ENCODE data around the gene CHST15.

CHST15 gene

GRCh38 chr10:124032971-124033886 lies 60.2 kb downstream of the CHST15 start:
- TF ChIP-seq EZH2phosphoT487 (IDR thresholded peaks at IDR 0.05; ENCODE audit: borderline replicate concordance, low read length) (no peak), CTCF (IDR thresholded peaks at IDR 0.05; ENCODE audit: low read depth, low read length, poor library complexity, severe bottlenecking) (no peak)
- H3K4me3 ChIP-seq (ENCODE audit: low read length), result no peak overlapping the region
- H3K36me3 ChIP-seq (ENCODE audit: control insufficient read depth, low read length), result peaks cover 63% of the 10 kb centered on the region
- H3K4me1 ChIP-seq (ENCODE audit: control insufficient read depth, low read length), result peaks cover 31% of the 10 kb centered on the region
- H3K27me3 ChIP-seq (ENCODE audit: control insufficient read depth, low read length), result no peaks in the 10 kb centered on the region
- peaks cover 3% of the 10 kb centered on the region; the same call in 1 of the 2 replicates for H3F3A ChIP-seq (ENCODE audit: control insufficient read depth, insufficient read depth)
- no peak overlapping the region for H3K4me2 ChIP-seq (ENCODE audit: low read length)
- H3K27ac ChIP-seq (ENCODE audit: low read depth, low read length), result no peak overlapping the region
- H3K79me2 ChIP-seq (ENCODE audit: control insufficient read depth, low read length), result no peaks in the 10 kb centered on the region
- no peaks in the 10 kb centered on the region for H3K9me2 ChIP-seq (replicated peaks; ENCODE audit: control insufficient read depth, low read length)
- no peaks in the 10 kb centered on the region for H3K9me3 ChIP-seq (ENCODE audit: control insufficient read depth, insufficient read depth, low read length)
- no peaks in the 10 kb centered on the region for H4K20me1 ChIP-seq (ENCODE audit: control insufficient read depth, insufficient read depth, low read depth, low read length)

GRCh38 chr10:124032087-124032935 lies 61.1 kb downstream of the CHST15 start:
- Histone ChIP-seq H3F3A (ENCODE audit: control insufficient read depth, insufficient read depth) (peaks cover 3% of the 10 kb centered on the region; the same call in 1 of the 2 replicates), H3K9me3 (ENCODE audit: control insufficient read depth, insufficient read depth, low read length) (no peaks in the 10 kb centered on the region), H3K27ac (ENCODE audit: low read depth, low read length) (no peak overlapping the region), H4K20me1 (ENCODE audit: control insufficient read depth, insufficient read depth, low read depth, low read length) (no peaks in the 10 kb centered on the region), H3K27me3 (ENCODE audit: control insufficient read depth, low read length) (no peaks in the 10 kb centered on the region), H3K9me2 (replicated peaks; ENCODE audit: control insufficient read depth, low read length) (no peaks in the 10 kb centered on the region), H3K4me3 (ENCODE audit: low read length) (no peak overlapping the region), H3K36me3 (ENCODE audit: control insufficient read depth, low read length) (peaks cover 61% of the 10 kb centered on the region), H3K4me1 (ENCODE audit: control insufficient read depth, low read length) (peaks cover 27% of the 10 kb centered on the region), H3K4me2 (ENCODE audit: low read length) (no peak overlapping the region), H3K79me2 (ENCODE audit: control insufficient read depth, low read length) (no peaks in the 10 kb centered on the region)
- TF ChIP-seq EZH2phosphoT487 (IDR thresholded peaks at IDR 0.05; ENCODE audit: borderline replicate concordance, low read length), result no peak
- no peak for TF ChIP-seq CTCF (IDR thresholded peaks at IDR 0.05; ENCODE audit: low read depth, low read length, poor library complexity, severe bottlenecking)

- no peaks in the 10 kb centered on the region for H3K79me2 ChIP-seq (ENCODE audit: control insufficient read depth, low read length)
- no peaks in the 10 kb centered on the region for H3K27me3 ChIP-seq (ENCODE audit: control insufficient read depth, low read length)
- no peak overlapping the region for H3K4me3 ChIP-seq (ENCODE audit: low read length)
- no peak overlapping the region for H3K4me2 ChIP-seq (ENCODE audit: low read length)
- TF ChIP-seq CTCF (IDR thresholded peaks at IDR 0.05; ENCODE audit: low read depth, low read length, poor library complexity, severe bottlenecking) (no peak), EZH2phosphoT487 (IDR thresholded peaks at IDR 0.05; ENCODE audit: borderline replicate concordance, low read length) (no peak)
- peaks cover 2% of the 10 kb centered on the region; the same call in 1 of the 2 replicates for H3F3A ChIP-seq (ENCODE audit: control insufficient read depth, insufficient read depth)
- H3K27ac ChIP-seq (ENCODE audit: low read depth, low read length), result no peak overlapping the region
- no peaks in the 10 kb centered on the region for H3K9me3 ChIP-seq (ENCODE audit: control insufficient read depth, insufficient read depth, low read length)
- H3K9me2 ChIP-seq (replicated peaks; ENCODE audit: control insufficient read depth, low read length), result no peaks in the 10 kb centered on the region
- peaks cover 49% of the 10 kb centered on the region for H3K36me3 ChIP-seq (ENCODE audit: control insufficient read depth, low read length)
- H3K4me1 ChIP-seq (ENCODE audit: control insufficient read depth, low read length), result peaks cover 10% of the 10 kb centered on the region
- no peaks in the 10 kb centered on the region for H4K20me1 ChIP-seq (ENCODE audit: control insufficient read depth, insufficient read depth, low read depth, low read length)
These were observed 62.8 kb downstream of the CHST15 start for GRCh38 chr10:124030492-124031110.
